HEK293 (cell line): ENCODE results near the gene HIF1A.
A peak's percentile ranks its signal among the peaks of the same experiment; 100 is the strongest.

Experiments used
- CTCF ChIA-PET: fragments of 350-600 bp; formaldehyde crosslinking; extraction: SDS; loops from one replicate; lab custom pipeline; 2021; ENCODE audit warnings: antibody characterized with exemption; lab: Yijun Ruan, JAX
- POLR2A ChIA-PET: fragments of 300-600 bp; formaldehyde crosslinking; extraction: SDS; loops from one replicate; lab custom pipeline; 2020; ENCODE audit warnings: antibody characterized with exemption, inconsistent platforms; lab: Yijun Ruan, JAX
- H3K27ac ChIP-seq: fragments of 200-500 bp; sonication (Bioruptor generic); 2 replicates; pipeline ENCODE4 v1.5.1; 2014; ENCODE audit warnings: low read depth, low read length, control low read depth, inconsistent platforms; ENCODE audit errors: extremely low read depth
- H3K36me3 ChIP-seq, 2 experiments: fragments of 200-500 bp in 1 of 2; sonication (Bioruptor generic) in 1 of 2; 1 replicate in 1 of 2; 2 replicates in 1 of 2; pipeline ENCODE4 v1.5.1; 2014 to 2017; ENCODE audit warnings: inconsistent platforms in 2 of 2, low read length in 2 of 2; ENCODE audit not compliant: control insufficient read depth in 2 of 2, insufficient read depth in 1 of 2
- H3K4me1 ChIP-seq: fragments of 200-500 bp; sonication (Bioruptor generic); 2 replicates; pipeline ENCODE4 v1.5.1; 2014; ENCODE audit warnings: mild to moderate bottlenecking, low read length, inconsistent platforms; ENCODE audit not compliant: control insufficient read depth, insufficient read depth
- H3K4me3 ChIP-seq: 2 replicates; pipeline ENCODE4 v1.5.1; 2011; ENCODE audit warnings: low read depth, mild to moderate bottlenecking, control low read depth, low read length, moderate library complexity
- H3K9me3 ChIP-seq: fragments of 200-500 bp; sonication (Bioruptor generic); 2 replicates; pipeline ENCODE4 v1.5.1; 2014; ENCODE audit warnings: low read depth, low read length, inconsistent platforms; ENCODE audit not compliant: control insufficient read depth, insufficient read depth
- BCL11B ChIP-seq: fragments of 450-650 bp; formaldehyde crosslinking; IDR thresholded peaks from 2 replicates; pipeline ENCODE4 v1.5.1; 2016; ENCODE audit warnings: low read depth, missing biosample characterization, missing genetic modification characterization
- ELK4 ChIP-seq: IDR thresholded peaks from 2 replicates; pipeline ENCODE4 v1.6.1; 2011; ENCODE audit warnings: mild to moderate bottlenecking, low read depth, low read length, borderline replicate concordance
- HOXC10 ChIP-seq: sonication (generic); formaldehyde crosslinking; IDR thresholded peaks from 2 replicates; pipeline ENCODE4 v1.8.1; 2023; ENCODE audit warnings: mild to moderate bottlenecking, missing genetic modification reagents
- OSR2 ChIP-seq: fragments of 450-650 bp; formaldehyde crosslinking; IDR thresholded peaks from 2 replicates; pipeline ENCODE4 v1.5.1; 2016; ENCODE audit warnings: missing biosample characterization, missing genetic modification characterization
- PRDM10 ChIP-seq: fragments of 450-650 bp; formaldehyde crosslinking; IDR thresholded peaks from 2 replicates; pipeline ENCODE4 v1.5.1; 2016; ENCODE audit warnings: missing biosample characterization, missing genetic modification characterization
- PRDM6 ChIP-seq: fragments of 450-650 bp; formaldehyde crosslinking; IDR thresholded peaks from 2 replicates; pipeline ENCODE4 v1.5.1; 2017; ENCODE audit warnings: missing biosample characterization, missing genetic modification characterization
- SP2 ChIP-seq: fragments of 450-650 bp; formaldehyde crosslinking; IDR thresholded peaks from 2 replicates; pipeline ENCODE4 v1.5.1; 2016; ENCODE audit warnings: missing biosample characterization, missing genetic modification characterization
- YY2 ChIP-seq: fragments of 450-650 bp; formaldehyde crosslinking; IDR thresholded peaks from 2 replicates; pipeline ENCODE4 v1.5.1; 2016; ENCODE audit warnings: missing biosample characterization, missing genetic modification characterization
- ZBTB8A ChIP-seq: fragments of 450-650 bp; formaldehyde crosslinking; IDR thresholded peaks from 2 replicates; pipeline ENCODE4 v1.5.1; 2016; ENCODE audit warnings: missing biosample characterization, missing genetic modification characterization
- ZFP41 ChIP-seq: fragments of 450-650 bp; formaldehyde crosslinking; IDR thresholded peaks from 2 replicates; pipeline ENCODE4 v1.5.1; 2016; ENCODE audit warnings: missing biosample characterization, missing genetic modification characterization, borderline replicate concordance
- ZNF114 ChIP-seq: fragments of 450-650 bp; formaldehyde crosslinking; IDR thresholded peaks from 2 replicates; pipeline ENCODE4 v1.5.0; 2017; ENCODE audit warnings: missing biosample characterization, missing genetic modification characterization
- ZNF175 ChIP-seq: fragments of 450-650 bp; formaldehyde crosslinking; IDR thresholded peaks from 2 replicates; pipeline ENCODE4 v1.5.1; 2016; ENCODE audit warnings: missing biosample characterization, missing genetic modification characterization
- ZNF23 ChIP-seq: fragments of 450-650 bp; formaldehyde crosslinking; IDR thresholded peaks from 2 replicates; pipeline ENCODE4 v1.5.1; 2016; ENCODE audit warnings: missing biosample characterization, missing genetic modification characterization, borderline replicate concordance
- ZNF280C ChIP-seq: fragments of 450-650 bp; formaldehyde crosslinking; IDR thresholded peaks from 2 replicates; pipeline ENCODE4 v1.5.1; 2016; ENCODE audit warnings: missing biosample characterization, missing genetic modification characterization
- ZNF501 ChIP-seq: fragments of 450-650 bp; formaldehyde crosslinking; IDR thresholded peaks from 2 replicates; pipeline ENCODE4 v1.5.1; 2016; ENCODE audit warnings: missing biosample characterization, missing genetic modification characterization
- ZNF549 ChIP-seq: fragments of 450-650 bp; IDR thresholded peaks from 2 replicates; pipeline ENCODE4 v1.5.1; 2018; ENCODE audit warnings: missing biosample characterization, missing genetic modification characterization, mild to moderate bottlenecking, inconsistent platforms, moderate library complexity
- ZNF560 ChIP-seq: fragments of 450-650 bp; formaldehyde crosslinking; IDR thresholded peaks from 2 replicates; pipeline ENCODE4 v1.5.1; 2017; ENCODE audit warnings: missing biosample characterization, missing genetic modification characterization, borderline replicate concordance
- ZNF561 ChIP-seq: fragments of 450-650 bp; IDR thresholded peaks from 2 replicates; pipeline ENCODE4 v1.5.1; 2018; ENCODE audit warnings: missing biosample characterization, missing genetic modification characterization, borderline replicate concordance
- ZNF600 ChIP-seq: fragments of 450-650 bp; formaldehyde crosslinking; IDR thresholded peaks from 2 replicates; pipeline ENCODE4 v1.5.1; 2016; ENCODE audit warnings: missing biosample characterization, missing genetic modification characterization
- ZNF658 ChIP-seq: fragments of 450-650 bp; formaldehyde crosslinking; IDR thresholded peaks from 2 replicates; pipeline ENCODE4; 2016; ENCODE audit warnings: missing biosample characterization, missing genetic modification characterization
- ZNF660 ChIP-seq: fragments of 450-650 bp; IDR thresholded peaks from 2 replicates; pipeline ENCODE4 v1.5.1; 2018; ENCODE audit warnings: missing biosample characterization, mild to moderate bottlenecking, missing genetic modification characterization
- ZSCAN4 ChIP-seq: fragments of 450-650 bp; formaldehyde crosslinking; IDR thresholded peaks from 2 replicates; pipeline ENCODE4 v1.5.1; 2017; ENCODE audit warnings: missing biosample characterization, missing genetic modification characterization

The HIF1A gene

GRCh38 chr14:61747342-61747741 lies 52.0 kb downstream of the HIF1A start:
- CTCF ChIA-PET: interaction anchor here (0.8 kb wide), 1 partner anchor 168 kb away, joined by 3 read pairs; no protein-coding TSS in a partner anchor
- no peak for TF ChIP-seq ZBTB8A
- TF ChIP-seq ZNF658 (tag by site-specific recombination): no peak
- TF ChIP-seq ZNF501 (tag by site-specific recombination): no peak
- no peak for TF ChIP-seq ZFP41 (tag by site-specific recombination)
- TF ChIP-seq ZNF560 (tag by site-specific recombination): no peak
- TF ChIP-seq ZSCAN4: no peak
- no peak for TF ChIP-seq ZNF175
- TF ChIP-seq BCL11B (tag by site-specific recombination): no peak
- TF ChIP-seq ZNF549 (tag by site-specific recombination): no peak
- TF ChIP-seq PRDM10 (tag by site-specific recombination): no peak
- no peak for TF ChIP-seq SP2 (tag by site-specific recombination)
- no peak for TF ChIP-seq ZNF660 (tag by site-specific recombination)
- TF ChIP-seq ELK4: no peak
- no peak for TF ChIP-seq ZNF280C (tag by site-specific recombination)
- TF ChIP-seq HOXC10 (CRISPR knock-in tag): no peak
- TF ChIP-seq ZNF23 (tag by site-specific recombination): no peak
- TF ChIP-seq ZNF114: no peak
- Histone ChIP-seq H3K4me3 (no peak overlapping the region), H3K27ac (no peak overlapping the region), H3K9me3 (no peaks in the 10 kb centered on the region), H3K4me1 (peaks cover 20% of the 10 kb centered on the region), H3K36me3 (peaks cover 52 to 62% of the 10 kb centered on the region in 2 experiments)
- POLR2A ChIA-PET: no interaction called here

GRCh38 chr14:61749264-61749663 lies 54.0 kb downstream of the HIF1A start:
- Histone ChIP-seq H3K4me3 (no peak overlapping the region), H3K4me1 (peaks cover 26% of the 10 kb centered on the region), H3K27ac (no peak overlapping the region), H3K36me3 (peaks cover 34 to 43% of the 10 kb centered on the region in 2 experiments), H3K9me3 (no peaks in the 10 kb centered on the region)
- POLR2A ChIA-PET: interaction anchor here (1.4 to 7.3 kb wide), 2 partner anchors 14 to 54 kb away, joined by 8 to 56 read pairs; partner anchors contain the start of genes HIF1A and SNAPC1
- CTCF ChIA-PET: interaction anchor here (0.6 to 1.4 kb wide), 4 partner anchors 19 to 280 kb away, joined by 3 to 4 read pairs (median 4); no protein-coding TSS in a partner anchor
- TF ChIP-seq ZNF600 (tag by site-specific recombination) (peak; percentile 48), PRDM6 (tag by site-specific recombination) (peak; percentile 69), OSR2 (tag by site-specific recombination) (peak; percentile 54), PRDM10 (tag by site-specific recombination) (peak; percentile 77), ZNF561 (tag by site-specific recombination) (peak; percentile 70), YY2 (tag by site-specific recombination) (no peak)
